ENCODE measurements around the gene AGBL4. TPM values are rescaled to one million over a fixed set of nuclear protein-coding genes. Genes with fewer than 3 reads are reported as not detected.

The AGBL4 gene
- total RNA-seq, 1 donor from 2014 or later, result not detected

GRCh38 chr1:48908606-48909005, 1115.1 kb downstream of the AGBL4 start:
- intact Hi-C loops (cut with micrococcal nuclease), result no loop called here

GRCh38 chr1:48906729-48907128, 1117.0 kb downstream of the AGBL4 start:
- intact Hi-C loops (cut with micrococcal nuclease), result no loop called here

- intact Hi-C loops (cut with micrococcal nuclease), result no loop called here
Observed at GRCh38 chr1:48906164-48906563, 1117.6 kb downstream of the AGBL4 start.

GRCh38 chr1:48903291-48903690, 1120.5 kb downstream of the AGBL4 start:
- intact Hi-C loops (cut with micrococcal nuclease), result no loop called here

GRCh38 chr1:48898894-48899293, 1124.9 kb downstream of the AGBL4 start:
- intact Hi-C loops (cut with micrococcal nuclease), result no loop called here

- intact Hi-C loops (cut with micrococcal nuclease), result no loop called here
Observed at GRCh38 chr1:48889615-48890014, 1134.1 kb downstream of the AGBL4 start.

GRCh38 chr1:48889082-48889481, 1134.7 kb downstream of the AGBL4 start:
- intact Hi-C loops (cut with micrococcal nuclease), result no loop called here

- intact Hi-C loops (cut with micrococcal nuclease), result no loop called here
Observed at GRCh38 chr1:48887796-48888195, 1136.0 kb downstream of the AGBL4 start.

- intact Hi-C loops (cut with micrococcal nuclease), result no loop called here
Observed at GRCh38 chr1:48882020-48882419, 1141.7 kb downstream of the AGBL4 start.

GRCh38 chr1:48878191-48878940, 1145.4 kb downstream of the AGBL4 start:
- intact Hi-C loops (cut with micrococcal nuclease), result no loop called here

GRCh38 chr1:48876330-48876785, 1147.4 kb downstream of the AGBL4 start:
- intact Hi-C loops (cut with micrococcal nuclease), result no loop called here

- intact Hi-C loops (cut with micrococcal nuclease), result no loop called here
Observed at GRCh38 chr1:48875552-48876329, 1148.0 kb downstream of the AGBL4 start.

- intact Hi-C loops (cut with micrococcal nuclease), result no loop called here
Observed at GRCh38 chr1:48873944-48874343, 1149.8 kb downstream of the AGBL4 start.

GRCh38 chr1:48870596-48870995, 1153.2 kb downstream of the AGBL4 start:
- intact Hi-C loops (cut with micrococcal nuclease), result no loop called here

GRCh38 chr1:48869116-48869893, 1154.4 kb downstream of the AGBL4 start:
- intact Hi-C loops (cut with micrococcal nuclease), result no loop called here

- intact Hi-C loops (cut with micrococcal nuclease), result no loop called here
Observed at GRCh38 chr1:48864913-48865312, 1158.8 kb downstream of the AGBL4 start.

- intact Hi-C loops (cut with micrococcal nuclease), result no loop called here
Observed at GRCh38 chr1:48859456-48859855, 1164.3 kb downstream of the AGBL4 start.

- intact Hi-C loops (cut with micrococcal nuclease), result no loop called here
Observed at GRCh38 chr1:48858200-48858920, 1165.4 kb downstream of the AGBL4 start.

- intact Hi-C loops (cut with micrococcal nuclease), result no loop called here
Observed at GRCh38 chr1:48853006-48853405, 1170.7 kb downstream of the AGBL4 start.

GRCh38 chr1:48851638-48852037, 1172.1 kb downstream of the AGBL4 start:
- intact Hi-C loops (cut with micrococcal nuclease), result no loop called here

GRCh38 chr1:48848035-48848434, 1175.7 kb downstream of the AGBL4 start:
- intact Hi-C loops (cut with micrococcal nuclease), result no loop called here
